Activated CD4-positive, alpha-beta T cell treated with anti-CD3 and anti-CD28 coated beads, Interleukin-2, amount 10 ng/mL, durations not matched to agents 24 days and 14 days (primary cell): ENCODE measurements around the gene HABP4. TPM values are rescaled to one million over a fixed set of nuclear protein-coding genes. Genes with fewer than 3 reads are reported as not detected.

Experiments
- DNase-seq: peaks from one replicate; pipeline ENCODE4 v3.0.0; 2022
- H3K27ac Mint-ChIP-seq: one replicate; pipeline ENCODE4 v1.8.0; 2022; ENCODE audit warnings: mild to moderate bottlenecking, mixed read lengths
- H3K27me3 Mint-ChIP-seq: one replicate; pipeline ENCODE4 v1.8.0; 2022; ENCODE audit warnings: mixed read lengths
- H3K36me3 Mint-ChIP-seq: one replicate; pipeline ENCODE4 v1.8.0; 2022; ENCODE audit warnings: low read depth, mild to moderate bottlenecking, mixed read lengths
- H3K4me1 Mint-ChIP-seq: one replicate; pipeline ENCODE4 v1.8.0; 2021; ENCODE audit warnings: mixed read lengths
- H3K4me3 Mint-ChIP-seq: one replicate; pipeline ENCODE4 v1.8.0; 2022; ENCODE audit warnings: mild to moderate bottlenecking, moderate library complexity, mixed read lengths
- H3K9me3 Mint-ChIP-seq: one replicate; pipeline ENCODE4 v1.8.0; 2021; ENCODE audit warnings: mixed read lengths
- intact Hi-C: fragments of 100-400 bp; cut with micrococcal nuclease; formaldehyde crosslinking; loops from one replicate; pipeline ENCODE4 v1.15.1; 2023
- total RNA-seq: library from RNA; stranded (reverse); gene quantifications from 2 replicates; pipeline ENCODE4 v1.2.3, GENCODE V29; 2022

The HABP4 gene, protein sequence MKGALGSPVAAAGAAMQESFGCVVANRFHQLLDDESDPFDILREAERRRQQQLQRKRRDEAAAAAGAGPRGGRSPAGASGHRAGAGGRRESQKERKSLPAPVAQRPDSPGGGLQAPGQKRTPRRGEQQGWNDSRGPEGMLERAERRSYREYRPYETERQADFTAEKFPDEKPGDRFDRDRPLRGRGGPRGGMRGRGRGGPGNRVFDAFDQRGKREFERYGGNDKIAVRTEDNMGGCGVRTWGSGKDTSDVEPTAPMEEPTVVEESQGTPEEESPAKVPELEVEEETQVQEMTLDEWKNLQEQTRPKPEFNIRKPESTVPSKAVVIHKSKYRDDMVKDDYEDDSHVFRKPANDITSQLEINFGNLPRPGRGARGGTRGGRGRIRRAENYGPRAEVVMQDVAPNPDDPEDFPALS
- total RNA-seq = 8.8 and 9.1 TPM in 2 replicates

GRCh38 chr9:96449845-96450612 is at the start of gene HABP4:
Gene HABP4 (plus strand): TSS chr9:96450169. CDS start chr9:96450280, 111 bp downstream.
- Mint-ChIP-seq H3K9me3 (no peaks in the 10 kb centered on the region), H3K4me3 (peak within 1 kb of the TSS; percentile 89), H3K36me3 (no peaks in the 10 kb centered on the region), H3K27ac (peak within 1 kb of the TSS; percentile 56), H3K4me1 (peaks cover 18% of the 10 kb centered on the region), H3K27me3 (peaks cover 29% of the 10 kb centered on the region)
- intact Hi-C loops = loop anchor here (1.0 to 10.0 kb wide), 3 partner anchors 32 to 405 kb away; partner anchors contain the start of genes ZNF367 and ZNF782
- DNase-seq = peak; percentile 99

DNA sequence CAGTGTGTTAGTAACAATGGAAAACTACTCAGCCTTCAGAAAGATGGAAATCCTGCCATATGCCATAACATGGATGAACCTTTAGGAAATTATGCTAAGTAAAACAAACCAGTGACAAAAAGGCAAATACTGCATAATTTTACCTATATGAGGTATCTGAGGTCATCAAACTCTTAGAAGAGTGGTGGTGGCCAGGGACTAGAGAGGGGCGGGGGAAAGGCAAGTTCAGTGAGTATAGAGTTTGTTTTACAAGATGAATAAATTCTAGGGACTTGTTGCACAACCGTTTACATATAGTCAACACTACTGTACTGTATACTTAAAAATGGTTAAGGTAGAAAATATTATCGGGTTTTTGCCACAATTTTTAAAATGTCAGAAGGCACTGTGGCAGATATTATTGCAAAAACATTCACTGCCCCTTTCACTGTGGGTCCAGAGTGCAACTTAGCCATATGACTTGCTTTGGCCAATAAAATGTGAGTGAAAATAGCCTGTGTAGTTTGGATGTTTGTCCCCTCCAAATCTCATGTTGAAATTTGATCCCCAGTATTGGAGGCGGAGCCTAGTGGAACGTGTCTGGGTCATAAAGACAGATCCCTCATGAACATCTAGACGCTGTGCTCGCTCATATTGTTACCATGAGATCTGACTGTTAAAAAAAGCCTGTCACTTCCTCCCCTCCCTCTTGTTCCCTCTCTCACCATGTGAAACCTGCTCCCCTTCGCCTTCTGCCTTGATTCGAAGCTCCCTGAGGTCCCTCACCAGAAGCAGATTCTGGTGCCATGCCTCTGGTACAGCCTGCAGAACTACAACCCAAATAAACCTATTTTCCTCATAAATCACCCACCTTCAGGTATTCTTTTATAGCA is 41.3 kb upstream of the HABP4 start:
- no peaks in the 10 kb centered on the region for H3K9me3 Mint-ChIP-seq
- peaks cover 21% of the 10 kb centered on the region for H3K36me3 Mint-ChIP-seq
- H3K27ac Mint-ChIP-seq = peak overlapping the region; percentile 85
- no peaks in the 10 kb centered on the region for H3K27me3 Mint-ChIP-seq
- DNase-seq = peak; percentile 59
- intact Hi-C loops = no loop called here
- H3K4me1 Mint-ChIP-seq = peaks cover 37% of the 10 kb centered on the region
- peak overlapping the region; percentile 42 for H3K4me3 Mint-ChIP-seq

DNA sequence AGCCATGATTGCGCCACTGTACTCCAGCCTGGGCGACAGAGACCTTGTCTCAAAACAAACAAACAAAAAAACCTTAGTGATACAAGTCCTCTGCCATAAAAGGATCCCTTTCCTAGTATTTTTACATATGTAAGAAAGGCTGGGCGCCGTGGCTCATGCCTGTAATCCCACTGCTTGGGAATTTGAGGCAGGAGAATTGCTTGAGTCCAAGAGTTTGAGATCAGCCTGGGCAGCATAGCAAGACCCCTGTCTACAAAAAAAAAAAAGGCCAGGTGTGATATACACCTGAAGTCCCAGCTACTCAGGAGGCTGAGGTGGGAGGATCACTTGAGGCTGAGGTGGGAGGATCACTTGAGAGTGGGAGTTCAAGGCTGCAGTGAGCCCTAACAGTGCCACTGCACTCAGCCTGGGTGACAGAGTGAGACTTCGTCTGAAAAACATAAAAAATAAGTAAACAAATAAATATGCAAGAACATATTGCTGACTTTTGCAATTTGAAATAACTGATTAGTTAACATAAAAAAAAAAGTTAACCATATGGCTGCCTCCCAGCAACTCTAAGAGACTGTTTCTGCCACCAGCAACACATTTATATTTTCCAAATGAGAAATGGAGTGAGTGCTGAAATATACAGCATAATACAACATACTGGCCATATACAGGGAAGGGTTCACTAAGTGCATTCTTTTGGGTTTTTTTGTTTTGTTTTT is 38.7 kb upstream of the HABP4 start:
- H3K9me3 Mint-ChIP-seq = no peaks in the 10 kb centered on the region
- H3K4me3 Mint-ChIP-seq = no peak overlapping the region
- DNase-seq = no peak
- H3K27me3 Mint-ChIP-seq = no peaks in the 10 kb centered on the region
- H3K36me3 Mint-ChIP-seq = peaks cover 22% of the 10 kb centered on the region
- H3K27ac Mint-ChIP-seq = no peak overlapping the region
- intact Hi-C loops = loop anchor here (10.0 kb wide), 1 partner anchor 86 kb away; no protein-coding TSS in a partner anchor
- H3K4me1 Mint-ChIP-seq = peaks cover 42% of the 10 kb centered on the region

GRCh38 chr9:96412174-96412913 is 37.6 kb upstream of the HABP4 start:
- no peaks in the 10 kb centered on the region for H3K27me3 Mint-ChIP-seq
- no peak overlapping the region for H3K4me3 Mint-ChIP-seq
- intact Hi-C loops = loop anchor here (2.0 to 10.0 kb wide), 2 partner anchors 14 to 88 kb away; no protein-coding TSS in a partner anchor
- peaks cover 25% of the 10 kb centered on the region for H3K36me3 Mint-ChIP-seq
- no peak for DNase-seq
- H3K4me1 Mint-ChIP-seq = peaks cover 45% of the 10 kb centered on the region
- H3K9me3 Mint-ChIP-seq = no peaks in the 10 kb centered on the region
- H3K27ac Mint-ChIP-seq = no peak overlapping the region

- Mint-ChIP-seq H3K27me3 (no peaks in the 10 kb centered on the region), H3K27ac (peak overlapping the region; percentile 71), H3K4me3 (peak overlapping the region; percentile 68), H3K4me1 (peaks cover 39% of the 10 kb centered on the region), H3K9me3 (no peaks in the 10 kb centered on the region), H3K36me3 (peaks cover 21% of the 10 kb centered on the region)
- DNase-seq = peak; percentile 72
- intact Hi-C loops = loop anchor here (2.0 to 10.0 kb wide), 2 partner anchors 15 to 89 kb away; no protein-coding TSS in a partner anchor
These were observed 36.4 kb upstream of the HABP4 start for GRCh38 chr9:96413302-96414221.

DNA sequence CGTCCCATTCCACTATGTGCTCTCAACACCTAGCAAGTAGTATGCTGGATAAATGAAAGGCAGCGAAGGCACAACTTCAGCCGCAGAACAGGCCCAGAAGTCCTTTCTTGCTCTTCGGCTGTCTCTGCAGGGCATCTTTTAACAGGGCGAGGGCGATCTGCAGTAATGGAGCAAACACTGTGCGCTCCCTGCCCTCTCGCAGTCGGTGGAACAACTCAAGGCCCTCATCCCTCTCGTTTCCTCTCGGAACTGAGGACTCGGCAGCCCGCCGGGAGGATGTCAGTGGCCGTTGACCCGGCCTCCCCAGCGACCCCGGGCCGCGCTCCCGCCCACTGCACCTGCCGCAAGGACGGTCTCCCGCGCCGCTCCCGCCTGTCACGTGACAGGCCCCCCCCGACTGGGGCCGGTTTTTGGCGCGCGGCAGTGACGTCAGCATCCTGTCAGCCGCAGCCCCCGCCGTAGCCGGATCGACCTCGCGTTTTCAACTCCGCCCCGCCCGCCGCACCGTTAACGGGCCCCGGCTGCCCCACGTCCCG is 32.9 kb upstream of the HABP4 start:
- Mint-ChIP-seq H3K9me3 (no peaks in the 10 kb centered on the region), H3K36me3 (peaks cover 12% of the 10 kb centered on the region), H3K4me1 (peaks cover 44% of the 10 kb centered on the region), H3K4me3 (peak overlapping the region; percentile 97), H3K27ac (peak overlapping the region; percentile 93), H3K27me3 (no peaks in the 10 kb centered on the region)
- DNase-seq = peak; percentile 97
- intact Hi-C loops = loop anchor here (1.0 to 10.0 kb wide), 6 partner anchors 92 to 1840 kb away; partner anchors contain the start of genes AOPEP and TBC1D2

GRCh38 chr9:96417661-96418082 is 32.3 kb upstream of the HABP4 start:
- H3K27ac Mint-ChIP-seq = peak overlapping the region; percentile 95
- intact Hi-C loops = loop anchor here (1.0 to 10.0 kb wide), 9 partner anchors 33 to 1840 kb away; partner anchors contain the start of genes AOPEP, HABP4, PRXL2C and TBC1D2

GRCh38 chr9:96418083-96418919 is 31.7 kb upstream of the HABP4 start, which contains the start of gene ZNF367:
Gene ZNF367 (minus strand): TSS chr9:96418370. CDS start chr9:96418032, 338 bp downstream.
- Mint-ChIP-seq H3K9me3 (no peaks in the 10 kb centered on the region), H3K4me3 (peak within 1 kb of the TSS; percentile 97), H3K27ac (peak within 1 kb of the TSS; percentile 95), H3K27me3 (no peaks in the 10 kb centered on the region), H3K36me3 (peaks cover 12% of the 10 kb centered on the region), H3K4me1 (peaks cover 38% of the 10 kb centered on the region)
- DNase-seq = peak; percentile 98
- intact Hi-C loops = loop anchor here (1.0 to 10.0 kb wide), 8 partner anchors 32 to 1839 kb away; partner anchors contain the start of genes AOPEP, HABP4, PRXL2C and TBC1D2

More at GRCh38 chr9:96417661-96418082, 32.3 kb upstream of the HABP4 start:
- Mint-ChIP-seq H3K4me1 (peaks cover 40% of the 10 kb centered on the region), H3K4me3 (peak overlapping the region; percentile 91), H3K36me3 (peaks cover 12% of the 10 kb centered on the region), H3K27me3 (no peaks in the 10 kb centered on the region), H3K9me3 (no peaks in the 10 kb centered on the region)
- no peak for DNase-seq

DNA sequence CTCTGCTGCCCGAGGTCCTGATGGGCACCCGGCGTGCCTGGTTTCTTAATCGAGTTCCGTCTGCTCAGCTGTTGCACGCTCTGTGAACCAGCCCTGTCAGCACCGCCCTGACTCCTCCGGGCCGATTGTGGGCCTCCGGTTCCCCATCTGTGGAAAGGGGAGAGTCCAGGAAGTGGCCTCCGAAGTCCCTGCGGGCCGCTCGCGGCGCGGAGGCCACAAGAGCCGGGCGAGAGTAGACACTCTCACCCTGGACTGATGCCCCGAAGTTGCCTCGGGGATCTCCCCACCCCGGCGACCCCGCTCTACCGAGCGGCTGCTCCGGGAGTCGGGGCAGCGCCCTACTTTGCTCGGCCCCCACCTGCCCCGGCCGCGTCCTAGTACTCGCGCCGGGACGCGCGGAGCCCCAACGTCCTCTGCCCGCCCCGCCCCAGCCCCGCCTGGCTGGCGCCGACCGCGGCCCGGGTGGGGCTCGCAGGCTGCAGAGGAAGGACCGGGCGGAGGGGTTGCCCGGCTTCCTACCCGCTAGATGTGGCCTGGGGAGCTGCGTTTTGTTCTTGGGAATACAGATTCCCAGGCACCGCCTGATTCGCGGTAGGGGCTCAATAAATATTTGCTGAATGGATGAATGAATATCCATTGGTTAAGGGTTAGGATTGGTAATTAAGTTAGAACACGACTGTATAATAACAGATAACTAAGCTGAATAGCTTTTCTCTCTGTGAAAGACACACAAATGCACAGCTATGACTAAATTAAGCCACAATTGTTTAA is 30.9 kb upstream of the HABP4 start:
- peaks cover 31% of the 10 kb centered on the region for H3K4me1 Mint-ChIP-seq
- peak overlapping the region; percentile 95 for H3K27ac Mint-ChIP-seq
- DNase-seq = peak; percentile 91
- intact Hi-C loops = loop anchor here (1.0 to 10.0 kb wide), 8 partner anchors 31 to 1838 kb away; partner anchors contain the start of genes AOPEP, HABP4, PRXL2C and TBC1D2
- no peaks in the 10 kb centered on the region for H3K27me3 Mint-ChIP-seq
- H3K9me3 Mint-ChIP-seq = no peaks in the 10 kb centered on the region
- H3K36me3 Mint-ChIP-seq = peaks cover 9% of the 10 kb centered on the region
- peak overlapping the region; percentile 91 for H3K4me3 Mint-ChIP-seq

DNA sequence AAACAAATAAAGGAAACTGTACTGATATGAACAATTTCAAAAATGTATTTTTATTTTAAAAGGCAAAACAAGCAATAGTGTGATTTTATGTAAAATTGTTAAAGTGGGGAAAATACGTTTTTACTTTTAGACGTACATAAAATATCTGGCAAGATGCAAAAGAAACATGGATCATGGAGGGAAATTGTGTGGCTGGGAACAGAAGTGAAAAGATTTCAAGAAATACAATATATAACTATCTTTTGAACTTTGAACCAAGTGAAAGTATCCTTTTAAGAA is 30.3 kb upstream of the HABP4 start:
- Mint-ChIP-seq H3K36me3 (peaks cover 9% of the 10 kb centered on the region), H3K27ac (peak overlapping the region; percentile 87), H3K9me3 (no peaks in the 10 kb centered on the region), H3K4me1 (peaks cover 30% of the 10 kb centered on the region), H3K4me3 (peak overlapping the region; percentile 91), H3K27me3 (no peaks in the 10 kb centered on the region)
- intact Hi-C loops = loop anchor here (2.0 to 10.0 kb wide), 6 partner anchors 95 to 1838 kb away; partner anchors contain the start of genes AOPEP, TBC1D2 and ZNF510
- DNase-seq = no peak
